ENCODE results near the gene RAPGEF6.
"Not testable (repeated sequence)": the region's sequence is repeated elsewhere in the genome, so short reads cannot be mapped to it uniquely, and the experiment has no call there.

Gene RAPGEF6

DNA sequence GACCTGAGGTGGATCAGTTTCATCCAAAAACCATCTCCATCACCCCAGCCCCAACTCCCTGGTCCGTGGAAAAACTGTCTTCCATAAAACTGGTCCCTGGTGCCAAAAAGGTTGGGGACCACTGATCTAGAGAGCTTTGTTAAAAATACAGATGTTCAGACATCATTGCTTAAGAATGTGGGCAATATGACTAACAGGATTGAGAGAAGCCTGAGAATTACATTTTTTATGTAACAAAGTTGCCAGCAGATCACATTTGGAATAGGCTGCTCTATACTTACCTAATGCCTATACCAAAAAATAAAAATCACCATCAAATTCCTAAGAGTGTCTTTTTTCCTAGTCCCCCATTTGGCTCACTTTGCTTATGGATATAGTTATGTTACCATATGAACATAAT, 143.3 kb downstream of the RAPGEF6 start:
- H3K4me1 ChIP-seq (ENCODE audit: control insufficient read depth, low read length), result peaks cover 4% of the 10 kb centered on the region; the same call in 1 of the 2 replicates
- peaks cover 91% of the 10 kb centered on the region for H3K36me3 ChIP-seq (ENCODE audit: control insufficient read depth, low read length)
- no peaks in the 10 kb centered on the region for H3K79me2 ChIP-seq (ENCODE audit: control insufficient read depth, low read length)
- H4K20me1 ChIP-seq (ENCODE audit: control insufficient read depth, insufficient read depth, low read depth, low read length), result no peaks in the 10 kb centered on the region
- no peak for TF ChIP-seq EZH2phosphoT487 (IDR thresholded peaks at IDR 0.05; ENCODE audit: borderline replicate concordance, low read length)
- TF ChIP-seq, protein P1, sequence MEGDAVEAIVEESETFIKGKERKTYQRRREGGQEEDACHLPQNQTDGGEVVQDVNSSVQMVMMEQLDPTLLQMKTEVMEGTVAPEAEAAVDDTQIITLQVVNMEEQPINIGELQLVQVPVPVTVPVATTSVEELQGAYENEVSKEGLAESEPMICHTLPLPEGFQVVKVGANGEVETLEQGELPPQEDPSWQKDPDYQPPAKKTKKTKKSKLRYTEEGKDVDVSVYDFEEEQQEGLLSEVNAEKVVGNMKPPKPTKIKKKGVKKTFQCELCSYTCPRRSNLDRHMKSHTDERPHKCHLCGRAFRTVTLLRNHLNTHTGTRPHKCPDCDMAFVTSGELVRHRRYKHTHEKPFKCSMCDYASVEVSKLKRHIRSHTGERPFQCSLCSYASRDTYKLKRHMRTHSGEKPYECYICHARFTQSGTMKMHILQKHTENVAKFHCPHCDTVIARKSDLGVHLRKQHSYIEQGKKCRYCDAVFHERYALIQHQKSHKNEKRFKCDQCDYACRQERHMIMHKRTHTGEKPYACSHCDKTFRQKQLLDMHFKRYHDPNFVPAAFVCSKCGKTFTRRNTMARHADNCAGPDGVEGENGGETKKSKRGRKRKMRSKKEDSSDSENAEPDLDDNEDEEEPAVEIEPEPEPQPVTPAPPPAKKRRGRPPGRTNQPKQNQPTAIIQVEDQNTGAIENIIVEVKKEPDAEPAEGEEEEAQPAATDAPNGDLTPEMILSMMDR (IDR thresholded peaks at IDR 0.05; ENCODE audit: low read depth, low read length, poor library complexity, severe bottlenecking), result no peak
- no peak overlapping the region for H3K4me3 ChIP-seq (ENCODE audit: low read length)
- no peaks in the 10 kb centered on the region for H3K9me2 ChIP-seq (replicated peaks; ENCODE audit: control insufficient read depth, low read length)
- no peak overlapping the region for H3K27ac ChIP-seq (ENCODE audit: low read depth, low read length)
- H3K9me3 ChIP-seq (ENCODE audit: control insufficient read depth, insufficient read depth, low read length), result no peaks in the 10 kb centered on the region
- H3F3A ChIP-seq (ENCODE audit: control insufficient read depth, insufficient read depth), result 0 out of 2 replicates have a peak, but pooled peaks cover 2% of the 10 kb centered on the region
- H3K27me3 ChIP-seq (ENCODE audit: control insufficient read depth, low read length), result no peaks in the 10 kb centered on the region
- no peak overlapping the region for H3K4me2 ChIP-seq (ENCODE audit: low read length)

- peaks cover 76% of the 10 kb centered on the region for H3K36me3 ChIP-seq (ENCODE audit: control insufficient read depth, low read length)
Measured at GRCh38 chr5:131488463-131488862, 146.6 kb downstream of the RAPGEF6 start.

DNA sequence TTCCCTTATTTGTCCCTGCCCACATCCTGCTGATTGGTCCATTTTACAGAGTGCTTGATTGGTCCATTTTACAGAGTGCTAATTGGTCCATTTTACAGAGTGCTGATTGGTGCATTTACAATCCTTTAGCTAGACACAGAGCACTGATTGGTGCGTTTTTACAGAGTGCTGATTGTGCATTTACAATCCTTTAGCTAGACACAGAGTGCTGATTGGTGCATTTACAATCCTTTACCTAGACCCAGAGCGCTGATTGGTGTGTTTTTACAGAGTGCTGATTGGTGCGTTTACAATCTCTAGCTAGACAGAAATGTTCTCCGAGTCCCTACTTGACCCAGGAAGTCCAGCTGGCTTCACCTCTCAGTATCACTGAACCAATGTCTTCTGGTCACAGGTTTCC, 147.7 kb downstream of the RAPGEF6 start:
- not testable (repeated sequence) for H3F3A ChIP-seq (ENCODE audit: control insufficient read depth, insufficient read depth); H4K20me1 ChIP-seq (ENCODE audit: control insufficient read depth, insufficient read depth, low read depth, low read length); H3K4me3 ChIP-seq (ENCODE audit: low read length); H3K4me1 ChIP-seq (ENCODE audit: control insufficient read depth, low read length); H3K4me2 ChIP-seq (ENCODE audit: low read length); H3K79me2 ChIP-seq (ENCODE audit: control insufficient read depth, low read length); H3K27me3 ChIP-seq (ENCODE audit: control insufficient read depth, low read length); H3K27ac ChIP-seq (ENCODE audit: low read depth, low read length); H3K9me2 ChIP-seq (replicated peaks; ENCODE audit: control insufficient read depth, low read length); H3K9me3 ChIP-seq (ENCODE audit: control insufficient read depth, insufficient read depth, low read length)
- H3K36me3 ChIP-seq (ENCODE audit: control insufficient read depth, low read length), result peaks cover 78% of the 10 kb centered on the region

More at GRCh38 chr5:131488463-131488862, 146.6 kb downstream of the RAPGEF6 start:
- no peak for TF ChIP-seq EZH2phosphoT487 (IDR thresholded peaks at IDR 0.05; ENCODE audit: borderline replicate concordance, low read length)
- TF ChIP-seq, protein P1 (IDR thresholded peaks at IDR 0.05; ENCODE audit: low read depth, low read length, poor library complexity, severe bottlenecking), result no peak
- Histone ChIP-seq H4K20me1 (ENCODE audit: control insufficient read depth, insufficient read depth, low read depth, low read length) (no peaks in the 10 kb centered on the region), H3F3A (ENCODE audit: control insufficient read depth, insufficient read depth) (0 out of 2 replicates have a peak, but pooled peaks cover 2% of the 10 kb centered on the region), H3K27ac (ENCODE audit: low read depth, low read length) (no peak overlapping the region), H3K79me2 (ENCODE audit: control insufficient read depth, low read length) (no peaks in the 10 kb centered on the region), H3K4me3 (ENCODE audit: low read length) (no peak overlapping the region), H3K9me3 (ENCODE audit: control insufficient read depth, insufficient read depth, low read length) (no peaks in the 10 kb centered on the region), H3K9me2 (replicated peaks; ENCODE audit: control insufficient read depth, low read length) (no peaks in the 10 kb centered on the region), H3K4me2 (ENCODE audit: low read length) (no peak overlapping the region), H3K4me1 (ENCODE audit: control insufficient read depth, low read length) (no peaks in the 10 kb centered on the region), H3K27me3 (ENCODE audit: control insufficient read depth, low read length) (no peaks in the 10 kb centered on the region)

DNA sequence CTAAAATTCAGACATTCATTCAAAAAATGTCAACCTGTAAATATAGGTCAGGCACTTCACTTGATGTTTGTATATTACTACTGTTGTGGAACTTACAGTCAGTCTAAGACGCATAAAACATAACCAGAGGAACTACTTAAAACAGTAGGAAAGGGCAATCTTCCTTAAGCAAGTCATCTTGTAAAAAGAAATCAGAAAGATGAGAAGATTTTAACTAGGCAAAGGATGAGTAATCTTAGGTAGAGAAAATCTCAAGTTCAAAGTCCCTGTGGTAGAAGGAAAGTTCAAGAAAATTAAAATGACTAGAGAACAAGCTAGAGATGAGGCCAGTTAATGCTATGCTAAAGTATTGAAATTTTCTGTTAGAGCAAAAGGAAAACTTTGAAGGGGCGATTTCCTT, 152.4 kb downstream of the RAPGEF6 start:
- no peaks in the 10 kb centered on the region for H3F3A ChIP-seq (ENCODE audit: control insufficient read depth, insufficient read depth)
- H3K36me3 ChIP-seq (ENCODE audit: control insufficient read depth, low read length), result peaks cover 74% of the 10 kb centered on the region
- H3K27me3 ChIP-seq (ENCODE audit: control insufficient read depth, low read length), result no peaks in the 10 kb centered on the region
- H3K4me3 ChIP-seq (ENCODE audit: low read length), result no peak overlapping the region
- no peaks in the 10 kb centered on the region for H3K9me2 ChIP-seq (replicated peaks; ENCODE audit: control insufficient read depth, low read length)
- no peak overlapping the region for H3K27ac ChIP-seq (ENCODE audit: low read depth, low read length)
- TF ChIP-seq EZH2phosphoT487 (IDR thresholded peaks at IDR 0.05; ENCODE audit: borderline replicate concordance, low read length), result no peak
- TF ChIP-seq, protein P1 (IDR thresholded peaks at IDR 0.05; ENCODE audit: low read depth, low read length, poor library complexity, severe bottlenecking), result no peak
- H3K79me2 ChIP-seq (ENCODE audit: control insufficient read depth, low read length), result no peaks in the 10 kb centered on the region
- no peaks in the 10 kb centered on the region for H4K20me1 ChIP-seq (ENCODE audit: control insufficient read depth, insufficient read depth, low read depth, low read length)
- no peaks in the 10 kb centered on the region for H3K9me3 ChIP-seq (ENCODE audit: control insufficient read depth, insufficient read depth, low read length)
- no peaks in the 10 kb centered on the region for H3K4me1 ChIP-seq (ENCODE audit: control insufficient read depth, low read length)
- no peak overlapping the region for H3K4me2 ChIP-seq (ENCODE audit: low read length)
